ENCODE measurements around the gene LRRC3C.
A peak's percentile ranks its signal among the peaks of the same experiment; 100 is the strongest.
"Not testable (repeated sequence)": the region's sequence is repeated elsewhere in the genome, so short reads cannot be mapped to it uniquely, and the experiment has no call there.

LRRC3C gene

GRCh38 chr17:39927101-39927928 is at the start of gene LRRC3C, which contains the start of gene ORMDL3:
TSS of gene LRRC3C (plus strand) at chr17:39927732. CDS start at chr17:39941524, 13,792 bp downstream.
TSS of gene ORMDL3 (minus strand) at chr17:39927601. CDS start at chr17:39924203, 3,398 bp downstream.
- TF ChIP-seq POLR2A (IDR thresholded peaks at IDR 0.05; ENCODE audit: low read length): peak; percentile 56
- no peak for TF ChIP-seq GATA1 (IDR thresholded peaks at IDR 0.05; ENCODE audit: low read depth, low read length)

GRCh38 chr17:39886102-39886501 is 41.4 kb upstream of the LRRC3C start:
- not testable (repeated sequence) for DNase-seq

More at GRCh38 chr17:39927101-39927928, at the start of gene LRRC3C, which contains the start of gene ORMDL3:
- DNase-seq: peak; percentile 94 to 97

GRCh38 chr17:39887078-39887477 is 40.5 kb upstream of the LRRC3C start:
- DNase-seq: no peak
- TF ChIP-seq GATA1 (IDR thresholded peaks at IDR 0.05; ENCODE audit: low read depth, low read length) (no peak), POLR2A (IDR thresholded peaks at IDR 0.05; ENCODE audit: low read length) (no peak)

- TF ChIP-seq POLR2A (IDR thresholded peaks at IDR 0.05; ENCODE audit: low read length): no peak
- TF ChIP-seq GATA1 (IDR thresholded peaks at IDR 0.05; ENCODE audit: low read depth, low read length): no peak
- no peak for DNase-seq
These were observed 38.3 kb upstream of the LRRC3C start for GRCh38 chr17:39889200-39889599.

GRCh38 chr17:39894681-39895376 is 32.7 kb upstream of the LRRC3C start:
- TF ChIP-seq POLR2A (IDR thresholded peaks at IDR 0.05; ENCODE audit: low read length) (no peak), GATA1 (IDR thresholded peaks at IDR 0.05; ENCODE audit: low read depth, low read length) (no peak)
- no peak for DNase-seq

GRCh38 chr17:39898088-39898487 is 29.4 kb upstream of the LRRC3C start:
- DNase-seq: no peak
- no peak for TF ChIP-seq POLR2A (IDR thresholded peaks at IDR 0.05; ENCODE audit: low read length)
- no peak for TF ChIP-seq GATA1 (IDR thresholded peaks at IDR 0.05; ENCODE audit: low read depth, low read length)

- no peak for TF ChIP-seq GATA1 (IDR thresholded peaks at IDR 0.05; ENCODE audit: low read depth, low read length)
- TF ChIP-seq POLR2A (IDR thresholded peaks at IDR 0.05; ENCODE audit: low read length): no peak
- no peak for DNase-seq
These were observed 28.3 kb upstream of the LRRC3C start for GRCh38 chr17:39899215-39899614.

GRCh38 chr17:39902027-39902426 is 25.5 kb upstream of the LRRC3C start:
- not testable (repeated sequence) for DNase-seq

- TF ChIP-seq GATA1 (IDR thresholded peaks at IDR 0.05; ENCODE audit: low read depth, low read length): no peak
- no peak for TF ChIP-seq POLR2A (IDR thresholded peaks at IDR 0.05; ENCODE audit: low read length)
- DNase-seq: peak; percentile 31 to 43
These were observed 24.2 kb upstream of the LRRC3C start for GRCh38 chr17:39903158-39903884.

- DNase-seq: no peak
- TF ChIP-seq GATA1 (IDR thresholded peaks at IDR 0.05; ENCODE audit: low read depth, low read length): no peak
These were observed 22.6 kb upstream of the LRRC3C start for GRCh38 chr17:39904990-39905288.

- no peak for DNase-seq
- TF ChIP-seq POLR2A (IDR thresholded peaks at IDR 0.05; ENCODE audit: low read length): no peak
- TF ChIP-seq GATA1 (IDR thresholded peaks at IDR 0.05; ENCODE audit: low read depth, low read length): no peak
These were observed 18.7 kb upstream of the LRRC3C start for GRCh38 chr17:39908789-39909352.

GRCh38 chr17:39913989-39914388 is 13.5 kb upstream of the LRRC3C start:
- DNase-seq: no peak
- TF ChIP-seq GATA1 (IDR thresholded peaks at IDR 0.05; ENCODE audit: low read depth, low read length) (no peak), POLR2A (IDR thresholded peaks at IDR 0.05; ENCODE audit: low read length) (no peak)

GRCh38 chr17:39915559-39915958 is 12.0 kb upstream of the LRRC3C start:
- DNase-seq: no peak
- TF ChIP-seq GATA1 (IDR thresholded peaks at IDR 0.05; ENCODE audit: low read depth, low read length): no peak
- TF ChIP-seq POLR2A (IDR thresholded peaks at IDR 0.05; ENCODE audit: low read length): no peak

- TF ChIP-seq GATA1 (IDR thresholded peaks at IDR 0.05; ENCODE audit: low read depth, low read length) (no peak), POLR2A (IDR thresholded peaks at IDR 0.05; ENCODE audit: low read length) (no peak)
- DNase-seq: peak; percentile 16 to 20
These were observed 10.6 kb upstream of the LRRC3C start for GRCh38 chr17:39916918-39917317.

Data from erythroblast (primary cell).